MM.1S (cell line): Measurements from ENCODE around the gene ARPC5L.
A peak's percentile ranks its signal among the peaks of the same experiment; 100 is the strongest.

Source experiments
- DNase-seq: peaks from one replicate; pipeline ENCODE4 v3.0.0-alpha.2; 2015
- H2AFZ ChIP-seq: fragments of 300-600 bp; sonication (generic); 2 replicates; pipeline ENCODE4 v1.6.0; 2016; ENCODE audit warnings: antibody characterized with exemption, low read length
- H3F3A ChIP-seq: fragments of 300-600 bp; sonication (generic); 2 replicates; pipeline ENCODE4 v1.6.1; 2016; ENCODE audit warnings: mild to moderate bottlenecking, antibody characterized with exemption, low read length, moderate library complexity, mixed read lengths; ENCODE audit not compliant: insufficient read depth
- H3K27ac ChIP-seq: fragments of 300-600 bp; sonication (generic); 2 replicates; pipeline ENCODE4 v1.5.1; 2016; ENCODE audit warnings: mild to moderate bottlenecking, low read length
- H3K27me3 ChIP-seq: fragments of 300-600 bp; sonication (generic); replicated peaks from 2 replicates; pipeline ENCODE4 v1.6.0; 2016; ENCODE audit warnings: low read length; ENCODE audit not compliant: insufficient read depth
- H3K36me3 ChIP-seq: fragments of 300-600 bp; sonication (generic); replicated peaks from 2 replicates; pipeline ENCODE4 v1.6.1; 2016; ENCODE audit warnings: mild to moderate bottlenecking, low read length, mixed read lengths; ENCODE audit not compliant: insufficient read depth
- H3K4me1 ChIP-seq: fragments of 300-600 bp; sonication (generic); 2 replicates; pipeline ENCODE4 v1.6.1; 2016; ENCODE audit warnings: low read length, mixed read lengths
- H3K4me2 ChIP-seq: fragments of 300-600 bp; sonication (generic); 2 replicates; pipeline ENCODE4 v1.6.0; 2016; ENCODE audit warnings: low read depth, low read length
- H3K4me3 ChIP-seq: fragments of 300-600 bp; sonication (generic); 2 replicates; pipeline ENCODE4 v1.5.1; 2016; ENCODE audit warnings: low read length, mixed read lengths
- H3K79me2 ChIP-seq: fragments of 300-600 bp; sonication (generic); 2 replicates; pipeline ENCODE4 v1.6.1; 2016; ENCODE audit warnings: mixed run types, low read length, mixed read lengths
- H3K9ac ChIP-seq: fragments of 300-600 bp; sonication (generic); 2 replicates; pipeline ENCODE4 v1.6.1; 2016; ENCODE audit warnings: low read length, mixed read lengths
- H3K9me2 ChIP-seq: fragments of 300-600 bp; sonication (generic); replicated peaks from 2 replicates; pipeline ENCODE4 v1.6.1; 2016; ENCODE audit warnings: mild to moderate bottlenecking, low read length, mixed read lengths; ENCODE audit not compliant: insufficient read depth
- H3K9me3 ChIP-seq: fragments of 300-600 bp; sonication (generic); replicated peaks from 2 replicates; pipeline ENCODE4 v1.6.1; 2016; ENCODE audit warnings: mild to moderate bottlenecking, low read length, mixed read lengths; ENCODE audit not compliant: insufficient read depth
- H4K20me1 ChIP-seq: fragments of 300-600 bp; sonication (generic); 2 replicates; pipeline ENCODE4 v1.6.1; 2016; ENCODE audit warnings: mild to moderate bottlenecking, low read length, moderate library complexity, mixed read lengths; ENCODE audit not compliant: insufficient read depth
- CTCF ChIP-seq: fragments of 300-600 bp; sonication (generic); IDR thresholded peaks from 2 replicates; pipeline ENCODE4 v1.5.1; 2016; ENCODE audit warnings: antibody characterized with exemption, low read length, mixed read lengths
- EZH2 ChIP-seq: fragments of 300-600 bp; sonication (generic); optimal IDR thresholded peaks from 2 replicates; pipeline ENCODE3; 2017; ENCODE audit warnings: low read depth, mild to moderate bottlenecking, antibody characterized with exemption, low read length, mixed read lengths
- EZH2phosphoT487 ChIP-seq: fragments of 300-600 bp; sonication (generic); IDR thresholded peaks from 2 replicates; pipeline ENCODE4 v1.6.1; 2018; ENCODE audit warnings: antibody characterized with exemption, low read length

ARPC5L gene

GRCh38 chr9:124858330-124859046, 3.4 kb upstream of the ARPC5L start:
- Histone ChIP-seq H2AFZ (no peak overlapping the region), H4K20me1 (peaks cover 43% of the 10 kb centered on the region), H3K4me1 (peaks cover 13% of the 10 kb centered on the region; the same call in 1 of the 2 replicates), H3K9me2 (no peaks in the 10 kb centered on the region), H3K4me2 (no peak overlapping the region), H3F3A (peaks cover 78% of the 10 kb centered on the region), H3K27me3 (no peaks in the 10 kb centered on the region), H3K27ac (no peak overlapping the region), H3K36me3 (peaks cover 20% of the 10 kb centered on the region), H3K79me2 (peaks cover 37% of the 10 kb centered on the region), H3K4me3 (no peak overlapping the region), H3K9ac (no peak overlapping the region), H3K9me3 (no peaks in the 10 kb centered on the region)
- no peak for DNase-seq
- TF ChIP-seq EZH2 = no peak
- no peak for TF ChIP-seq CTCF
- TF ChIP-seq EZH2phosphoT487 = no peak

GRCh38 chr9:124859803-124860581, 1.9 kb upstream of the ARPC5L start:
- Histone ChIP-seq H2AFZ (no peak overlapping the region), H3K36me3 (peaks cover 20% of the 10 kb centered on the region), H3K27me3 (no peaks in the 10 kb centered on the region), H3F3A (peaks cover 68% of the 10 kb centered on the region), H3K9me2 (no peaks in the 10 kb centered on the region), H4K20me1 (peaks cover 43% of the 10 kb centered on the region), H3K9me3 (no peaks in the 10 kb centered on the region), H3K9ac (peak overlapping the region; percentile 95), H3K4me1 (peaks cover 10% of the 10 kb centered on the region; the same call in 1 of the 2 replicates), H3K4me3 (peak overlapping the region; percentile 87), H3K79me2 (peaks cover 37% of the 10 kb centered on the region), H3K4me2 (peak overlapping the region; percentile 92), H3K27ac (no peak overlapping the region)
- no peak for DNase-seq
- TF ChIP-seq EZH2 = no peak

GRCh38 chr9:124860582-124861341, 1.2 kb upstream of the ARPC5L start:
- H3K9me3 ChIP-seq = no peaks in the 10 kb centered on the region
- H3K4me1 ChIP-seq = peaks cover 10% of the 10 kb centered on the region; the same call in 1 of the 2 replicates
- peaks cover 37% of the 10 kb centered on the region for H3K79me2 ChIP-seq
- peaks cover 60% of the 10 kb centered on the region for H3F3A ChIP-seq
- peaks cover 20% of the 10 kb centered on the region for H3K36me3 ChIP-seq
- H3K4me3 ChIP-seq = peak overlapping the region; percentile 87
- no peaks in the 10 kb centered on the region for H3K27me3 ChIP-seq
- peak overlapping the region; percentile 95 for H3K9ac ChIP-seq
- no peak overlapping the region for H2AFZ ChIP-seq
- TF ChIP-seq EZH2 (no peak), CTCF (no peak), EZH2phosphoT487 (no peak)
- peak overlapping the region; percentile 92 for H3K4me2 ChIP-seq
- DNase-seq = no peak
- H3K9me2 ChIP-seq = no peaks in the 10 kb centered on the region
- H3K27ac ChIP-seq = peak overlapping the region; percentile 80; the same call in 1 of the 2 replicates
- peaks cover 43% of the 10 kb centered on the region for H4K20me1 ChIP-seq
